IPS-NIHi7 (cell line): ENCODE measurements around the gene ATF2.

Experiments
- DNase-seq: peaks from one replicate; pipeline ENCODE4 v3.0.0; 2012; ENCODE audit warnings: mixed read lengths; ENCODE audit errors: extremely low spot score

ATF2 gene

DNA sequence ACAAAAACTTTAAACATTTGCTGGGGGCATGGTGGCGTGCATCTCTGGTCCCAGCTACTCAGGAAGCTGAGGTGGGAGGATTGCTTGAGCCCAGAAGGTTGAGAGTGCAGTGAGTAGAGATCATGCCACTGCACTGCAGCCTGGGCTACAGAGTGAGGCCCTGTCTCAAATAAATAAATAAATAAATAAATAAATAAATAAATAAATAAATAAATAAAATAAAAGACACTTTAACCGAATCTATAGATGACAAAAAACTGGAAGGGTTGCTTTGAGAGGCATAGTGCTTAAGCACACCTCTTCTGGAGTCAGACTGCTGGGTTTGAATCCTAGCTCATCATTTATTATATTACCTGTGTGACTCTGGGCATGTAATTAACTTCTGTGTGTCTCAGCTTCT lies 141.6 kb downstream of the ATF2 start:
- no peak for DNase-seq

GRCh38 chr2:175025946-175026345 lies 142.1 kb downstream of the ATF2 start:
- no peak for DNase-seq

- DNase-seq = no peak
These were observed 142.8 kb downstream of the ATF2 start for GRCh38 chr2:175025233-175025632.

DNA sequence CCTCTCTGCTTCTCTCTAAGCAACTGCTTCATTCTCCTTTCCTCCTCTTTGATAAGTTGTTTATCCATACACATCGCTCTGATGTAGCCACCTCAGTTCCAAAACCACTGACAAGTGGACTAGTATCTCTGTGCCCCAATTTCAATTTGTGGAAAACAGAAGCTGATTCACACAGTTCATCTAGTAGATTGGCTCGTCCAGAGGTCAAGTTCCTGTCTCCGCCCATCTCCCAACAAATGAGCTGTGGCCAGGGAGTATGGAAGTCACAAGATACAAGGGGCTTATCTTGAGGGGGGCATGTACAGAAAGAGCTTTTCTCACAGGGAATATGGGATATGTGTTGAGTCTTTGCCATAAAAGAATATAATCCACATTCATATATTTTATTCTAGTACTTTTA lies 145.1 kb downstream of the ATF2 start:
- no peak for DNase-seq
